Hepatocyte (in vitro differentiated cells): ENCODE measurements around the gene CCDC9B.
A peak's percentile ranks its signal among the peaks of the same experiment; 100 is the strongest.

ENCODE experiments used
- CTCF ChIP-seq: fragments of 200-600 bp; sonication (generic); IDR thresholded peaks from 2 replicates; pipeline ENCODE4 v1.5.1; 2016; ENCODE audit warnings: antibody characterized with exemption, mild to moderate bottlenecking; ENCODE audit not compliant: poor library complexity
- EZH2 ChIP-seq: fragments of 200-600 bp; sonication (generic); IDR thresholded peaks from 2 replicates; pipeline ENCODE4 v1.6.1; 2016; ENCODE audit warnings: antibody characterized with exemption, mild to moderate bottlenecking, borderline replicate concordance

- TF ChIP-seq CTCF (peak; percentile 83), EZH2 (no peak)
Measured at GRCh38 chr15:40338041-40338657, 2.6 kb downstream of the CCDC9B start.
